Measurements from ENCODE around the gene SLCO2B1. TPM values are rescaled to one million over a fixed set of nuclear protein-coding genes. Genes with fewer than 3 reads are reported as not detected.

SLCO2B1 gene
- total and polyA plus RNA-seq, 2 of the 8 experiments (the other 6 are each of a cell fraction or from before 2014, with no cell fraction given): 0.03 TPM; not detected in 1

DNA sequence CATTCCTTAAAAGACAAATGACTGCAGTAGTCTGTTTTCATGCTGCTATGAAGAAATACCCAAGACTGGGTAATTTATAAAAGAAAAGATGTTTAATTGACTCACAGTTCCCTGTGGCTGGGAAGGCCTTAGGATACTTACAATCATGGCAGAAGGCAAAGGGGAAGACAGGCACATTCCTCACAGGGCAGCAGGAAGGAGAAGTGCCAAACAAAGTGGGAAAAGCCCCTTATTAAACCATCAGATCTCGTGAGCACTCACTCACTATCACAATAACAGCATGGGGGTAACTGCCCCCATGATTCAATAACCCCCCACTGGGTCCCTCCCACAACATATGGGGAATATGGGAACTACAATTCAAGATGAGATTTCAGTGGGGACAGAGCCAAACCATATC, 37.9 kb upstream of the SLCO2B1 start:
- Histone ChIP-seq H3K18ac (ENCODE audit: extremely low read depth, low read length) (no peak overlapping the region), H3K36me3 (ENCODE audit: control insufficient read depth in 2 of 4, insufficient read depth in 4 of 4, low read length in 3 of 4) (no peaks in the 10 kb centered on the region), H4K91ac (replicated peaks; ENCODE audit: insufficient read length, low read length) (no peak overlapping the region), H2BK15ac (ENCODE audit: low read length) (no peak overlapping the region), H3K4ac (replicated peaks; ENCODE audit: insufficient read length, low read depth, low read length) (no peak overlapping the region), H3K79me1 (ENCODE audit: low read depth, low read length) (no peaks in the 10 kb centered on the region), H3K14ac (ENCODE audit: insufficient read length) (no peak overlapping the region), H3K9ac (replicated peaks in 1 of 4; ENCODE audit: extremely low read depth in 1 of 4, low read depth in 3 of 4, low read length in 3 of 4) (no peak overlapping the region), H2BK20ac (ENCODE audit: low read length) (no peak overlapping the region), H3K4me2 (ENCODE audit: insufficient read depth in 1 of 2, low read depth in 2 of 2, low read length in 2 of 2) (no peak overlapping the region), H3K27ac (ENCODE audit: low read depth, low read length) (no peak overlapping the region), H3K56ac (replicated peaks; ENCODE audit: insufficient read length, low read depth, low read length) (no peak overlapping the region), H4K8ac (ENCODE audit: extremely low read depth, insufficient read depth, low read length) (no peak overlapping the region), H3K27me3 (replicated peaks in 1 of 4; ENCODE audit: control insufficient read depth in 3 of 4, extremely low read depth in 1 of 4, insufficient read depth in 3 of 4, low read length in 3 of 4) (no peaks in the 10 kb centered on the region), H3K4me1 (replicated peaks in 1 of 4; ENCODE audit: control insufficient read depth in 3 of 4, insufficient read depth in 4 of 4, low read length in 3 of 4) (no peaks in the 10 kb centered on the region), H2AFZ (ENCODE audit: low read length) (no peak overlapping the region), H3K79me2 (ENCODE audit: control insufficient read depth in 1 of 2, insufficient read depth in 2 of 2, low read length in 2 of 2) (no peaks in the 10 kb centered on the region), H2BK120ac (replicated peaks; ENCODE audit: low read depth, low read length) (no peak overlapping the region), H4K20me1 (replicated peaks in 1 of 2; ENCODE audit: control insufficient read depth in 1 of 2, insufficient read depth in 2 of 2, low read length in 2 of 2) (no peaks in the 10 kb centered on the region), H3K23ac (ENCODE audit: insufficient read length) (no peak overlapping the region), H2AK5ac (ENCODE audit: low read depth, low read length) (no peak overlapping the region), H3K4me3 (ENCODE audit: extremely low read depth in 1 of 4, insufficient read depth in 2 of 4, low read depth in 3 of 4, low read length in 4 of 4) (no peak overlapping the region), H3K23me2 (ENCODE audit: low read depth, low read length) (no peaks in the 10 kb centered on the region), H2BK5ac (ENCODE audit: low read depth, low read length) (no peak overlapping the region), H4K5ac (ENCODE audit: insufficient read length, low read depth, low read length) (no peak overlapping the region), H3K9me3 (ENCODE audit: insufficient read depth in 2 of 2, low read depth in 1 of 2, low read length in 1 of 2) (peaks cover 0 to 4% of the 10 kb centered on the region in 2 experiments; a peak in 1 of 4 replicates), H2BK12ac (ENCODE audit: low read depth, low read length) (no peak overlapping the region)
- CTCF ChIA-PET (ENCODE audit: partially characterized antibody): interaction anchor here (1.1 kb wide), 1 partner anchor 90 kb away, joined by 3 read pairs; no protein-coding TSS in a partner anchor
- no peak for DNase-seq (ENCODE audit: low read depth in 1 of 2, low spot score in 2 of 2)
- POLR2A ChIA-PET (ENCODE audit: partially characterized antibody): no interaction called here
- no peak for FAIRE-seq
- WGBS, 2 experiments (ENCODE audit: extremely low coverage in 1 of 2, insufficient coverage in 1 of 2, insufficient read length in 1 of 2, insufficient replicate concordance in 2 of 2, low coverage in 1 of 2, low lambda C conversion rate in 2 of 2, missing lambda C conversion rate in 1 of 2): 60% methylated on average over 1 of the region's 1 CpG; no CpG with 5 or more reads in 1 of the 2 experiments
- TF ChIP-seq RBBP5 (IDR thresholded peaks at IDR 0.05; ENCODE audit: borderline replicate concordance, low read depth, low read length) (no peak), EZH2 (IDR thresholded peaks at IDR 0.05; ENCODE audit: low read depth, low read length, severe bottlenecking) (no peak), PHF8 (conservative IDR thresholded peaks at IDR 0.05; ENCODE audit: low read depth, low read length) (no peak), SUZ12 (IDR thresholded peaks at IDR 0.05; ENCODE audit: low read length) (no peak), POLR2AphosphoS5 (IDR thresholded peaks at IDR 0.05; ENCODE audit: low read depth, low read length) (no peak), KDM4A (IDR thresholded peaks at IDR 0.05; ENCODE audit: low read depth, low read length, severe bottlenecking) (no peak), RAD21 (IDR thresholded peaks at IDR 0.05 in 1 of 2, conservative IDR thresholded peaks at IDR 0.05 in 1 of 2; ENCODE audit: low read depth in 2 of 2, low read length in 2 of 2) (no peak), GTF2F1 (IDR thresholded peaks at IDR 0.05; ENCODE audit: borderline replicate concordance, low read depth, low read length) (no peak), SIRT6 (IDR thresholded peaks at IDR 0.05; ENCODE audit: low read length) (no peak), TEAD4 (IDR thresholded peaks at IDR 0.05; ENCODE audit: low read depth, low read length) (no peak), SIN3A (conservative IDR thresholded peaks at IDR 0.05 in 1 of 2, IDR thresholded peaks at IDR 0.05 in 1 of 2; ENCODE audit: low read depth in 1 of 2, low read length in 2 of 2) (no peak)
- TF ChIP-seq, protein P1, sequence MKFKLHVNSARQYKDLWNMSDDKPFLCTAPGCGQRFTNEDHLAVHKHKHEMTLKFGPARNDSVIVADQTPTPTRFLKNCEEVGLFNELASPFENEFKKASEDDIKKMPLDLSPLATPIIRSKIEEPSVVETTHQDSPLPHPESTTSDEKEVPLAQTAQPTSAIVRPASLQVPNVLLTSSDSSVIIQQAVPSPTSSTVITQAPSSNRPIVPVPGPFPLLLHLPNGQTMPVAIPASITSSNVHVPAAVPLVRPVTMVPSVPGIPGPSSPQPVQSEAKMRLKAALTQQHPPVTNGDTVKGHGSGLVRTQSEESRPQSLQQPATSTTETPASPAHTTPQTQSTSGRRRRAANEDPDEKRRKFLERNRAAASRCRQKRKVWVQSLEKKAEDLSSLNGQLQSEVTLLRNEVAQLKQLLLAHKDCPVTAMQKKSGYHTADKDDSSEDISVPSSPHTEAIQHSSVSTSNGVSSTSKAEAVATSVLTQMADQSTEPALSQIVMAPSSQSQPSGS (IDR thresholded peaks at IDR 0.05; ENCODE audit: low read length): no peak

Data from H1 (cell line).